ENCODE data around the gene DUOXA2. TPM values are rescaled to one million over a fixed set of nuclear protein-coding genes. Genes with fewer than 3 reads are reported as not detected.

The DUOXA2 gene
- total RNA-seq, 1 donor from 2014 or later: not detected

DNA sequence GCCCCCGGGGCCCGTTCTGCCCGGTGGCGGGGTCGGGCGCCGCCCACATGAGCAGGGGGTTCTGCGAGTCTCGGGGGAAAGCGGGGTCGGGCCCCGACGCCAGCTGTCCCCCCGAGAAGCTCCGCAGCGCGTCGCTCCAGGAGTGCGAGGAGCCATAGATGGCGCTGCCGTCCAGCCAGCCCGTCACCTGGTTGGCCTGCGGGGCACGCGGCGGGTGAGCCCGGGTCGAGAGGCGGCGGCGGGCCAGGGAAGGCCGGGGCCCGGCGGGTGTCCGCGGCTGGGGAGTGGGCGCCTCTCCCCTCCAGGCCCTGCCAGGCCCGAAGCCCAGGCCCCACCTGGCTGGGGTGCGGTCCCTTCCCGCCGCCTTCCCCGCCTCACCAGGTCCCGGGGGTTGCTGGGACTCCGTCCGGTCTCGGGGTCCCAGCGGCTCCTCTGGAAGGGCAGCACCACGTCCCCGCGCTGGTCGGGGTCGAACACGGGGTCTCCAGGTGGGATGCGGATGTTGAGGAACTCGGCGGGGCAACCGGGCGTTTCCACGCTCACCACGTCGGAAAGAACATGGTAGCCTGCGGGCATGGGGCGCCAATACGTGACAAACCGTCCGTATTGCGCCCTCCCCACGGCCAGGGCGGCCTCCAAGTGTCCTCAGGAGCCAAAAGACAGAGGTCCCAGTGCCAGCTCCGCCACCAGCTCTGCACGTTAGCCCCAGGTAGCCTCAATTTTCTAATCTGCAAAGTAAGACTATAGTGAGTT is 2.6 kb upstream of the DUOXA2 start:
- H3K36me3 Mint-ChIP-seq: no peaks in the 10 kb centered on the region
- TF ChIP-seq, protein P1, sequence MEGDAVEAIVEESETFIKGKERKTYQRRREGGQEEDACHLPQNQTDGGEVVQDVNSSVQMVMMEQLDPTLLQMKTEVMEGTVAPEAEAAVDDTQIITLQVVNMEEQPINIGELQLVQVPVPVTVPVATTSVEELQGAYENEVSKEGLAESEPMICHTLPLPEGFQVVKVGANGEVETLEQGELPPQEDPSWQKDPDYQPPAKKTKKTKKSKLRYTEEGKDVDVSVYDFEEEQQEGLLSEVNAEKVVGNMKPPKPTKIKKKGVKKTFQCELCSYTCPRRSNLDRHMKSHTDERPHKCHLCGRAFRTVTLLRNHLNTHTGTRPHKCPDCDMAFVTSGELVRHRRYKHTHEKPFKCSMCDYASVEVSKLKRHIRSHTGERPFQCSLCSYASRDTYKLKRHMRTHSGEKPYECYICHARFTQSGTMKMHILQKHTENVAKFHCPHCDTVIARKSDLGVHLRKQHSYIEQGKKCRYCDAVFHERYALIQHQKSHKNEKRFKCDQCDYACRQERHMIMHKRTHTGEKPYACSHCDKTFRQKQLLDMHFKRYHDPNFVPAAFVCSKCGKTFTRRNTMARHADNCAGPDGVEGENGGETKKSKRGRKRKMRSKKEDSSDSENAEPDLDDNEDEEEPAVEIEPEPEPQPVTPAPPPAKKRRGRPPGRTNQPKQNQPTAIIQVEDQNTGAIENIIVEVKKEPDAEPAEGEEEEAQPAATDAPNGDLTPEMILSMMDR (IDR thresholded peaks at IDR 0.05; ENCODE audit: unreplicated experiment): no peak
- peak overlapping the region; percentile 36 for H3K4me3 Mint-ChIP-seq
- H3K4me1 Mint-ChIP-seq: peaks cover 14% of the 10 kb centered on the region
- no peak overlapping the region for H3K27ac Mint-ChIP-seq
- no peak for DNase-seq (ENCODE audit: low spot score in 2 of 2, unreplicated experiment in 2 of 2)
- H3K9me3 Mint-ChIP-seq: no peaks in the 10 kb centered on the region
- H3K27me3 Mint-ChIP-seq (ENCODE audit: low read depth): peaks cover 83% of the 10 kb centered on the region

DNA sequence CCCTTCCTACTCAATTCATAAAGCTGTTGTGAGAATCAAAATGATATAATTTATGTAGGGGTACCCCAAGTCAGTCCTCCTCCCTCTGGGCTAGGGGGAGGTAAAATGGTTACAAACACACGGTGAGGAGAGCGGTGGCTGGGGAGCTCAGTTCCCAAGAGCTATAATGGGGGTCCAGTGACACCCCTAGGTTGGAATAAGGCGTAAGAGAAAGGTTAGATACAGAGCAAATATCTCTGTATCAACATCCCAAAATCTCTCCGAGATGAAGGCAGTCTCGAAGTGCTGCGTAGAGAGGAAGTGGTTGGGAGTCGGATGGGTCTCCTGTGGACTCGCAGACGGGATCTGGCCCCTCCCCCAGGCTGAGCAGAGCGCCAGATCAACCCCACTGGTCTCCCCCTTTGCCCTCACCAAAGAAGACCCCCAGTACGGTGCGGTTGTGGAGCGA is 2.0 kb upstream of the DUOXA2 start:
- peaks cover 14% of the 10 kb centered on the region for H3K4me1 Mint-ChIP-seq
- no peak overlapping the region for H3K27ac Mint-ChIP-seq
- TF ChIP-seq, protein P1 (IDR thresholded peaks at IDR 0.05; ENCODE audit: unreplicated experiment): no peak
- H3K9me3 Mint-ChIP-seq: no peaks in the 10 kb centered on the region
- peaks cover 82% of the 10 kb centered on the region for H3K27me3 Mint-ChIP-seq (ENCODE audit: low read depth)
- peak overlapping the region; percentile 36 for H3K4me3 Mint-ChIP-seq
- no peak for DNase-seq (ENCODE audit: low spot score in 2 of 2, unreplicated experiment in 2 of 2)
- no peaks in the 10 kb centered on the region for H3K36me3 Mint-ChIP-seq

DNA sequence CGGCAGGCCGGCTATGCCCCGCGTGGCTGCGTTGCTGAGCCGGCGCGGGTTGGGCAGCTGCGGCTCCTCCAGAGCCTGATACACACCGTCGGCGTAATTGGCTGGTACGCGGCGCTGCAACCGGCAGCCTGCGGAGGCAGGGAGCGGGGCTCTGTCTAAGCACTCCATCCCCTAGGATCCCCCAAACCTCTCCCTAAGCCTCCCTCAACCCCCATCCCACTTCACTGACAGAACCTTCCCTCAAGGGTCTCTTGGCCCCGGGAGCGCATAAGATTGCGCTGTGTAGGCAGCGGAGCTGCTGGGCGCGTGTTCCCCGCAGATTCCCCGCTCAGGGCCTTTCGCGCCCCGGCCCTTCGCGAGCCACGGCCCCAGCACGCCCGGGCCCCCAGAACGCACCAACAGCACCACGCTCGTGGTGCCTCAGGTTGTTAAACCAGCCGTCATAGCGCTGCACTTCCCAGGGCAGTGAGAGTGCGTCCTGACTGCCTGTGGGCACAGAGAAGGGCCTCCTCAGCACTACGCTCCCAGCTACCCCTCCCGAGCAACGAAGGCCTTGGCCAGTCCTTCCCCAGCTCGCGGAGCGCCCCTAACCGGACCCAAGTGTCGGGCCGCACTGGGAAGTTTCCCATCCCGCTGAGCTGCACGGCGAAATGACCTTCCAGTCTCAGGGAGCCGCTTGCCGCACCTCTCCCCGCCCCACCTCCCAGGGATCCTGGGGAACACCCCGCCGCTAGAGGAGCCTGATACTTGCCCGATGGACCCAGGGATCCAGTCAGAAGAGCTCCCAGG is 1.3 kb upstream of the DUOXA2 start:
- Mint-ChIP-seq H3K4me3 (peak overlapping the region; percentile 36), H3K9me3 (no peaks in the 10 kb centered on the region), H3K4me1 (peaks cover 14% of the 10 kb centered on the region), H3K27ac (no peak overlapping the region), H3K36me3 (no peaks in the 10 kb centered on the region), H3K27me3 (ENCODE audit: low read depth) (peaks cover 86% of the 10 kb centered on the region)
- DNase-seq (ENCODE audit: low spot score in 2 of 2, unreplicated experiment in 2 of 2): no peak
- TF ChIP-seq, protein P1 (IDR thresholded peaks at IDR 0.05; ENCODE audit: unreplicated experiment): no peak

DNA sequence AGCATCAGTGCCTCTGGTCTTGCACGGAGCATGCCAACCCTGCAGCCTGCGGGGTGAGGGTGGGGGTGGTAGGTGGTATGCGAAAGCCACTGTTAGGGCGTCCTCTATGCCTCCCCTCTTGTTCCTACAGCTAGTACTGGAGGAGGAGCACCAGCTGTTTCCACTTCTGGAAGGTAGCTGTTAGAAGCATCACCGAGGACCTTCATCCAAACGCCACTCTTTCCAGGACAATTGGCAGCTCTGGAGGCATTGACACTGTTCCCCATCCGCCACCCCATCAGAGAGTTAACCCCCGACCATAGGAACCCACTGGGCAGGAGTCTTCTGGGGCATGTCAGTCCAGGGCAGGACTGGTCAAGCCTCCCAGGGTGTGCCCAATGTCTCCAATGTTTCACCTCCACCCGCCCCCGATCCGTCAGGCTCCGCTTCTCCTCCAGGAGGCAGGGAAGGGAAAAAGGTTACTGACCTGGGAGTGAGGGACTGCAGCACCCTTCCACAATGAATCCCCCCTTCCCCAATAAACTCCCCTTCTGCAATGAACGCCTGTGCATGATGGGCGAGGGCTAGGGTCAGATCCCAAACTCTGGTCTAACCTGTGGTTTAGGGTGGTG is 641 bp upstream of the DUOXA2 start:
- no peaks in the 10 kb centered on the region for H3K9me3 Mint-ChIP-seq
- no peak for DNase-seq (ENCODE audit: low spot score in 2 of 2, unreplicated experiment in 2 of 2)
- H3K4me1 Mint-ChIP-seq: peaks cover 15% of the 10 kb centered on the region
- H3K27ac Mint-ChIP-seq: no peak overlapping the region
- peaks cover 89% of the 10 kb centered on the region for H3K27me3 Mint-ChIP-seq (ENCODE audit: low read depth)
- no peaks in the 10 kb centered on the region for H3K36me3 Mint-ChIP-seq
- TF ChIP-seq, protein P1 (IDR thresholded peaks at IDR 0.05; ENCODE audit: unreplicated experiment): no peak
- peak overlapping the region; percentile 36 for H3K4me3 Mint-ChIP-seq

DNA sequence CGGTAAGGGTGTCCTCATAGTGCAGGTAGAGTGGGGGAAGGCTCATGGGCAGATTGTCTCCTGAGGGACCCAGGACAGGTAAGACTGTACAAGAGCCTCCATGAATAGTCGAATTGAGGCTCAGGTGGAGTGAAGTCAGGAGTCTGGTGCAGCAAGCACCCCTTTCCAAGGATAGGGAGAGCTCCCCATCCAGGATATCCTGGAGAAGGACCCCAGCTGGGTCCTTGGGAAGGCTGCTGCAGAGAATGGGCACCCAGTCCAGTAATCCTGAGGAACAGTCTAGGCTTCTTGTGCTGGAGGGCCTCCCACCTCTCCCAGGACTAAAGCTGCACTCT is 592 bp downstream of the DUOXA2 start:
- Mint-ChIP-seq H3K27ac (no peak overlapping the region), H3K9me3 (no peaks in the 10 kb centered on the region), H3K36me3 (no peaks in the 10 kb centered on the region), H3K4me3 (peak overlapping the region; percentile 32), H3K4me1 (peaks cover 15% of the 10 kb centered on the region), H3K27me3 (ENCODE audit: low read depth) (peaks cover 81% of the 10 kb centered on the region)
- TF ChIP-seq, protein P1 (IDR thresholded peaks at IDR 0.05; ENCODE audit: unreplicated experiment): no peak
- no peak for DNase-seq (ENCODE audit: low spot score in 2 of 2, unreplicated experiment in 2 of 2)
